Ovary (tissue), 9 donors: Measurements from ENCODE around the gene BABAM2. TPM values are rescaled to one million over a fixed set of nuclear protein-coding genes. Genes with fewer than 3 reads are reported as not detected.
"Not testable (repeated sequence)": the region's sequence is repeated elsewhere in the genome, so short reads cannot be mapped to it uniquely, and the experiment has no call there.

ENCODE experiments used
- DNase-seq, 5 donors: peaks; one replicate each; pipeline ENCODE4 v3.0.0-alpha.2; 2019 to 2020
- H3K27ac ChIP-seq, 2 donors: fragments of 200-600 bp; one replicate each; pipeline versions ENCODE4 v1.5.1 to v1.8.0; 2019 to 2022
- H3K27me3 ChIP-seq: fragments of 200-600 bp; one replicate; pipeline ENCODE4 v1.8.0; 2022
- H3K36me3 ChIP-seq: fragments of 200-600 bp; sonication (generic); one replicate; pipeline ENCODE4 v1.5.1; 2019
- H3K4me1 ChIP-seq: one replicate; pipeline ENCODE4 v1.8.1; 2013; ENCODE audit warnings: mild to moderate bottlenecking, moderate library complexity; ENCODE audit not compliant: insufficient read depth
- H3K4me3 ChIP-seq: fragments of 200-600 bp; sonication (generic); one replicate; pipeline ENCODE4 v1.5.1; 2017
- H3K9me3 ChIP-seq, 2 donors: fragments of 200-600 bp in 1 of 2; sonication (generic) in 1 of 2; one replicate each; pipeline versions ENCODE4 v1.5.1 to v1.8.1; 2013 to 2019; ENCODE audit warnings: mild to moderate bottlenecking in 1 of 2, moderate library complexity in 1 of 2
- EP300 ChIP-seq: sonication (generic); formaldehyde crosslinking; IDR thresholded peaks from one replicate; pipeline ENCODE4 v1.6.1; 2017; ENCODE audit warnings: antibody characterized with exemption
- POLR2A ChIP-seq: fragments of 450-650 bp; IDR thresholded peaks from one replicate; pipeline ENCODE4 v1.6.1; 2017; ENCODE audit warnings: antibody characterized with exemption, mild to moderate bottlenecking, moderate library complexity
- WGBS, 3 donors: extraction: QIAGEN DNeasy Blood & Tissue Kit in 1 of 3; methylation state at CpG; one replicate each; pipeline versions ENCODE4 v1.1.5 to v1.1.7; 2013 to 2017; 5-methylcytosine and 5-hydroxymethylcytosine counted together
- intact Hi-C, 4 donors: fragments of 100-400 bp; cut with DNase I; formaldehyde crosslinking; loops; one replicate each; pipeline versions ENCODE4 v1.11.0 to v1.15.1; 2022 to 2023
- polyA plus RNA-seq, 2 donors: library from polyadenylated mRNA; stranded (reverse); fragments of 200-250 nt in 1 of 2; fragments of 350-450 nt in 1 of 2; fragmentation: Illumina TruSeq in 1 of 2; extraction: RNeasy Lipid Tissue Mini Kit (QIAGEN cat#74804) in 1 of 2; gene quantifications; one replicate each; pipeline ENCODE4 v1.2.3, GENCODE V29; 2013 to 2014
- total RNA-seq, 7 donors: library from RNA; depleted of rRNA in 2 of 7; stranded (reverse); fragments of >200 nt in 2 of 7; fragmentation: NEBNext Ultra II Directional in 3 of 7; extraction: Animal tissue kit (Norgen Biotek cat#: 25700) in 3 of 7; gene quantifications; one replicate each; pipeline versions ENCODE4 v1.1.0 to v1.2.4, GENCODE V29; 2016 to 2023
- TF ChIP-seq, protein P1 (sequence below), 3 donors: fragments of 450-650 bp in 2 of 3; fragments of 200-600 bp in 1 of 3; IDR thresholded peaks; one replicate each; pipeline versions ENCODE4 v1.5.1 to v1.8.0; 2016 to 2022; ENCODE audit warnings: antibody characterized with exemption in 3 of 3, mild to moderate bottlenecking in 1 of 3
- donor health status: DM: no; HTN: no; CAD: no; lungs with moderate emphysema.
- donor health status: DM: no; HTN: no; CAD: no.
- donor health status: Bipolar disorder and iron deficiency.
- donor health status: DM: yes; HTN: yes; CAD: no.
- donor health status: DM: no; HTN: no; CAD: no.
- donor health status: DM: yes; HTN: yes; CAD: no.

The BABAM2 gene
- total and polyA plus RNA-seq, 9 donors: 22.0 to 96.7 (median 46.8) TPM

GRCh38 chr2:28250006-28250405 lies 359.5 kb downstream of the BABAM2 start:
- Histone ChIP-seq H3K4me3 (no peak overlapping the region), H3K36me3 (no peaks in the 10 kb centered on the region), H3K9me3 (no peaks in the 10 kb centered on the region), H3K27me3 (no peaks in the 10 kb centered on the region), H3K4me1 (no peaks in the 10 kb centered on the region), H3K27ac (no peak overlapping the region)
- TF ChIP-seq, protein P1, sequence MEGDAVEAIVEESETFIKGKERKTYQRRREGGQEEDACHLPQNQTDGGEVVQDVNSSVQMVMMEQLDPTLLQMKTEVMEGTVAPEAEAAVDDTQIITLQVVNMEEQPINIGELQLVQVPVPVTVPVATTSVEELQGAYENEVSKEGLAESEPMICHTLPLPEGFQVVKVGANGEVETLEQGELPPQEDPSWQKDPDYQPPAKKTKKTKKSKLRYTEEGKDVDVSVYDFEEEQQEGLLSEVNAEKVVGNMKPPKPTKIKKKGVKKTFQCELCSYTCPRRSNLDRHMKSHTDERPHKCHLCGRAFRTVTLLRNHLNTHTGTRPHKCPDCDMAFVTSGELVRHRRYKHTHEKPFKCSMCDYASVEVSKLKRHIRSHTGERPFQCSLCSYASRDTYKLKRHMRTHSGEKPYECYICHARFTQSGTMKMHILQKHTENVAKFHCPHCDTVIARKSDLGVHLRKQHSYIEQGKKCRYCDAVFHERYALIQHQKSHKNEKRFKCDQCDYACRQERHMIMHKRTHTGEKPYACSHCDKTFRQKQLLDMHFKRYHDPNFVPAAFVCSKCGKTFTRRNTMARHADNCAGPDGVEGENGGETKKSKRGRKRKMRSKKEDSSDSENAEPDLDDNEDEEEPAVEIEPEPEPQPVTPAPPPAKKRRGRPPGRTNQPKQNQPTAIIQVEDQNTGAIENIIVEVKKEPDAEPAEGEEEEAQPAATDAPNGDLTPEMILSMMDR (IDR thresholded peaks at IDR 0.05): no peak
- TF ChIP-seq EP300 (no peak), POLR2A (no peak)
- intact Hi-C loops: no loop called here
- whole genome bisulfite sequencing, 3 donors: 84 to 92% (median 89%) methylated on average over 4 of the region's 4 CpGs
- DNase-seq: no peak

DNA sequence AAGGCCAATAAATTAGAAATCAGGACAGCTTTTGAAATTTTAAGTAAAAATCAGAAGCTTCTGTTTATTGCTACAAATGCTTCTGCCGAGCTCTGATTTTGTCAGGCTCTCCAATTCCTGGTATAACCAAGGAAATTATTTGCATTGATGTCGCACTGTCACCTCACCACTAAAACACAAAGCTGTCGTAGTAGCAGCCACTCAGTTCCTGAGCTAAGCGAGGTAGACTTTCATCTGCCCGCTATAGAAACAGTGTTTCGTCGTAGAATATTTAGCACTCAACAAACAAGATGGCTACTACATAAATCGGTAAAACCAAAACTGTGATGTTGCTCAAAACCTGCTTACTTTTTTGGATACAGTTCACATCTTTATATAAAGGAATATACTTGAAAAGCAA lies 360.8 kb downstream of the BABAM2 start:
- Histone ChIP-seq H3K27me3 (no peaks in the 10 kb centered on the region), H3K27ac (no peak overlapping the region), H3K36me3 (no peaks in the 10 kb centered on the region), H3K4me3 (no peak overlapping the region), H3K4me1 (no peaks in the 10 kb centered on the region), H3K9me3 (no peaks in the 10 kb centered on the region)
- no peak for DNase-seq
- no peak for TF ChIP-seq EP300
- TF ChIP-seq, protein P1 (IDR thresholded peaks at IDR 0.05): no peak
- TF ChIP-seq POLR2A: no peak
- intact Hi-C loops: no loop called here
- 84 to 85% (median 85%) methylated on average over 8 of the region's 8 CpGs for WGBS, 3 donors

- DNase-seq: no peak
- no peaks in the 10 kb centered on the region for H3K36me3 ChIP-seq
- no peak overlapping the region for H3K4me3 ChIP-seq
- no peaks in the 10 kb centered on the region for H3K27me3 ChIP-seq
- H3K27ac ChIP-seq: no peak overlapping the region
- H3K4me1 ChIP-seq: no peaks in the 10 kb centered on the region
- intact Hi-C loops: no loop called here
- TF ChIP-seq EP300: no peak
- TF ChIP-seq, protein P1 (IDR thresholded peaks at IDR 0.05): no peak
- TF ChIP-seq POLR2A: no peak
- WGBS, 3 donors: 90 to 98% (median 96%) methylated on average over 2 of the region's 2 CpGs
- no peaks in the 10 kb centered on the region for H3K9me3 ChIP-seq
Measured at GRCh38 chr2:28252311-28252710, 361.8 kb downstream of the BABAM2 start.

DNA sequence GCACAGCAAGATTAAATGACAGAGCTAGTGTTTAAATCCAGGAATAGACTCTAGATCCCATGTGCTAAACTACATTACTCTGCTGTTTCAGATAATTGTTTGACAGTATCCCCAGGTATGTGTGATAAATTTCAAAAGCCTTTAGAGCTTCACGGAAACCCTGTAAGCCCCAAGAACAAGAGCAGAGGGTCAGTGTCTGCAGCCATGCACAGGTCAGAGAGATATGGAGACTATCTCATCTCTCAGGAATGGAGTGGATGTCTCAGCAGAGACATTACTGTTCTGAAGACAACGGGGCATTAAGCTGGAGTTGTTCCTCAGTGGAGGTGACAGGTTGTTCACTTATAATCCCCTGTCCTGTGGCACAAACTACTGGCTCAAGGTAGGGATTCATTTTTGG lies 363.0 kb downstream of the BABAM2 start:
- intact Hi-C loops: no loop called here
- Histone ChIP-seq H3K4me1 (no peaks in the 10 kb centered on the region), H3K27me3 (no peaks in the 10 kb centered on the region), H3K4me3 (no peak overlapping the region), H3K27ac (no peak overlapping the region), H3K36me3 (no peaks in the 10 kb centered on the region), H3K9me3 (no peaks in the 10 kb centered on the region)
- TF ChIP-seq EP300 (no peak), POLR2A (no peak)
- TF ChIP-seq, protein P1 (IDR thresholded peaks at IDR 0.05): no peak
- no peak for DNase-seq
- WGBS, 3 donors: 88 to 93% (median 91%) methylated on average over 2 of the region's 2 CpGs

- intact Hi-C loops, H3K27ac ChIP-seq, DNase-seq, H3K27me3 ChIP-seq, H3K36me3 ChIP-seq, H3K4me1 ChIP-seq, H3K9me3 ChIP-seq, H3K4me3 ChIP-seq: not testable (repeated sequence)
- WGBS, 3 donors: 89 to 99% (median 94%) methylated on average over 4 of the region's 4 CpGs
Measured at GRCh38 chr2:28255231-28255630, 364.7 kb downstream of the BABAM2 start.
